ENCODE results near the gene CSPG4.
"Not testable (repeated sequence)": the region's sequence is repeated elsewhere in the genome, so short reads cannot be mapped to it uniquely, and the experiment has no call there.

Gene CSPG4

GRCh38 chr15:75649848-75650247, 62.8 kb downstream of the CSPG4 start:
- DNase-seq: no peak

- no peak for DNase-seq
Measured at GRCh38 chr15:75649045-75649761, 63.4 kb downstream of the CSPG4 start.

- DNase-seq: peak in 37 of 58 donors; percentile 16 to 68 (median 45)
Measured at GRCh38 chr15:75648156-75649000, 64.3 kb downstream of the CSPG4 start.

GRCh38 chr15:75647370-75648155, 65.1 kb downstream of the CSPG4 start, which contains the start of gene SNX33:
SNX33 (plus strand) TSS chr15:75647912; CDS start chr15:75649103, 1,191 bp downstream.
- peak in 48 of 58 donors; percentile 28 to 83 (median 63) for DNase-seq

- DNase-seq: peak in 6 of 58 donors; percentile 40 to 68 (median 54)
Measured at GRCh38 chr15:75646944-75647364, 65.7 kb downstream of the CSPG4 start.

GRCh38 chr15:75646112-75646943, 66.3 kb downstream of the CSPG4 start:
- no peak for DNase-seq

- DNase-seq: no peak
Measured at GRCh38 chr15:75644376-75644775, 68.3 kb downstream of the CSPG4 start.

GRCh38 chr15:75641603-75642002, 71.0 kb downstream of the CSPG4 start:
- no peak for DNase-seq

GRCh38 chr15:75641179-75641503, 71.5 kb downstream of the CSPG4 start:
- no peak for DNase-seq

GRCh38 chr15:75640483-75641178, 72.0 kb downstream of the CSPG4 start:
- peak in 11 of 58 donors; percentile 8 to 70 (median 59) for DNase-seq

GRCh38 chr15:75639709-75640482, 72.8 kb downstream of the CSPG4 start, which contains the start of gene IMP3:
IMP3 (minus strand) TSS chr15:75640224; CDS start chr15:75640168, 56 bp downstream.
- peak; percentile 71 to 98 (median 94) for DNase-seq

- no peak for DNase-seq
Measured at GRCh38 chr15:75639191-75639708, 73.4 kb downstream of the CSPG4 start.

GRCh38 chr15:75637245-75638009, 75.2 kb downstream of the CSPG4 start:
- DNase-seq: no peak

- DNase-seq: no peak
Measured at GRCh38 chr15:75636026-75636425, 76.6 kb downstream of the CSPG4 start.

GRCh38 chr15:75633922-75634321, 78.7 kb downstream of the CSPG4 start:
- not testable (repeated sequence) for DNase-seq

- no peak for DNase-seq
Measured at GRCh38 chr15:75631935-75632334, 80.7 kb downstream of the CSPG4 start.

- DNase-seq: peak; percentile 40 to 93 (median 88)
Measured at GRCh38 chr15:75625542-75626347, 86.9 kb downstream of the CSPG4 start, which contains the start of gene SNUPN. SNUPN (minus strand) TSS chr15:75625725; CDS start chr15:75621051, 4,674 bp downstream.
